ENCODE results near the gene PHPT1.

Gene PHPT1

DNA sequence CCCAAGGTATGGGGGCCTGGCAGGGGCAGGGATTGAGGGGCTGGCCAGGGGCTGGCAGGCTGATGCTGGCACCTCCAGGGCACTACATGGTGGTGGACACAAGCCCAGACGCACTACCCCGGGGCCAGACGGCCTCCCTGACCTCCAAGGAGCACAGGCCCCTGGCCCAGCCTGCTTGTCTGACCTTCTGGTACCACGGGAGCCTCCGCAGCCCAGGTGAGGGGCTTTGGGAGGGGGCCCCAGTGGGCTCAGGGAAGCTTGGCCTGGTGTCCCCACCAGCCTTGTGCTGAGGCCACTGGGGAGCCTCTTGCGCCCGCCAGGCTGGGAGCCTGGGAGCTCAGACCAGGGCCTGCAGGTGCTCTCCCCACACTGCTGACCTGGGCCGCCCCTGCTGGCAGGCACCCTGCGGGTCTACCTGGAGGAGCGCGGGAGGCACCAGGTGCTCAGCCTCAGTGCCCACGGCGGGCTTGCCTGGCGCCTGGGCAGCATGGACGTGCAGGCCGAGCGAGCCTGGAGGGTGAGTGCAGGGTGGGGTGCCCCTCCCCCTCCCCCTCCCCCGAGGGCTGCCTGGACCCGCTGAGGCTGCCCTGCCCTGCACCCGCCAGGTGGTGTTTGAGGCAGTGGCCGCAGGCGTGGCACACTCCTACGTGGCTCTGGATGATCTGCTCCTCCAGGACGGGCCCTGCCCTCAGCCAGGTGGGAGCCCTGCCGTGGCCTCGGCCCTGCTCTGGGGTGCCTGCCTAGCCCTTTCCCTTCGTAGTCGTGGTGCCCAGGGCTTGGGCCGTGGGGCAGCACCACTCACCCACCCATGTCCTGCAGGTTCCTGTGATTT lies 8.6 kb downstream of the PHPT1 start:
- peaks cover 7% of the 10 kb centered on the region for H3K36me3 ChIP-seq (ENCODE audit: control insufficient read depth, insufficient read depth, low read length)

DNA sequence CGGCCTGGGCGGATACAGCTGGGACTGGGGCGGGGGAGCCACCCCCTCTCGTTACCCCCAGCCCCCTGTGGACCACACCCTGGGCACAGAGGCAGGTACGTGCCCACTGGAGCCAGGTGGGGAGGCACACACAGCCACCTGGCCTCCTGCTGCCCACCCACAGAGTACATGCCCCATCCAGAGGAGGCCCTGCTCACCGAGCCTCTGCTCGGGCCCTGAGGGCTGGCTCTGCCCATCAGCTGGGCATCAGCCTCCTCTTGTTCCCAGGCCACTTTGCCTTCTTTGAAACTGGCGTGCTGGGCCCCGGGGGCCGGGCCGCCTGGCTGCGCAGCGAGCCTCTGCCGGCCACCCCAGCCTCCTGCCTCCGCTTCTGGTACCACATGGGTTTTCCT lies 9.2 kb downstream of the PHPT1 start:
- peak overlapping the region; percentile 62 for H3K9ac ChIP-seq (ENCODE audit: low read length)
- no peaks in the 10 kb centered on the region for H3K27me3 ChIP-seq (ENCODE audit: control insufficient read depth, insufficient read depth, low read length)
- peaks cover 11% of the 10 kb centered on the region for H3K36me3 ChIP-seq (ENCODE audit: control insufficient read depth, insufficient read depth, low read length)
- H3K9me3 ChIP-seq (ENCODE audit: control insufficient read depth, low read length): no peaks in the 10 kb centered on the region
- H3K4me3 ChIP-seq (ENCODE audit: low read length): no peak overlapping the region
- peaks cover 71% of the 10 kb centered on the region for H3K4me1 ChIP-seq (ENCODE audit: control insufficient read depth, insufficient read depth, low read length)

More for the DNA sequence above, 8.6 kb downstream of the PHPT1 start:
- Histone ChIP-seq H3K4me3 (ENCODE audit: low read length) (no peak overlapping the region), H3K4me1 (ENCODE audit: control insufficient read depth, insufficient read depth, low read length) (peaks cover 71% of the 10 kb centered on the region), H3K9me3 (ENCODE audit: control insufficient read depth, low read length) (no peaks in the 10 kb centered on the region), H3K27me3 (ENCODE audit: control insufficient read depth, insufficient read depth, low read length) (no peaks in the 10 kb centered on the region), H3K9ac (ENCODE audit: low read length) (peak overlapping the region; percentile 62)

DNA sequence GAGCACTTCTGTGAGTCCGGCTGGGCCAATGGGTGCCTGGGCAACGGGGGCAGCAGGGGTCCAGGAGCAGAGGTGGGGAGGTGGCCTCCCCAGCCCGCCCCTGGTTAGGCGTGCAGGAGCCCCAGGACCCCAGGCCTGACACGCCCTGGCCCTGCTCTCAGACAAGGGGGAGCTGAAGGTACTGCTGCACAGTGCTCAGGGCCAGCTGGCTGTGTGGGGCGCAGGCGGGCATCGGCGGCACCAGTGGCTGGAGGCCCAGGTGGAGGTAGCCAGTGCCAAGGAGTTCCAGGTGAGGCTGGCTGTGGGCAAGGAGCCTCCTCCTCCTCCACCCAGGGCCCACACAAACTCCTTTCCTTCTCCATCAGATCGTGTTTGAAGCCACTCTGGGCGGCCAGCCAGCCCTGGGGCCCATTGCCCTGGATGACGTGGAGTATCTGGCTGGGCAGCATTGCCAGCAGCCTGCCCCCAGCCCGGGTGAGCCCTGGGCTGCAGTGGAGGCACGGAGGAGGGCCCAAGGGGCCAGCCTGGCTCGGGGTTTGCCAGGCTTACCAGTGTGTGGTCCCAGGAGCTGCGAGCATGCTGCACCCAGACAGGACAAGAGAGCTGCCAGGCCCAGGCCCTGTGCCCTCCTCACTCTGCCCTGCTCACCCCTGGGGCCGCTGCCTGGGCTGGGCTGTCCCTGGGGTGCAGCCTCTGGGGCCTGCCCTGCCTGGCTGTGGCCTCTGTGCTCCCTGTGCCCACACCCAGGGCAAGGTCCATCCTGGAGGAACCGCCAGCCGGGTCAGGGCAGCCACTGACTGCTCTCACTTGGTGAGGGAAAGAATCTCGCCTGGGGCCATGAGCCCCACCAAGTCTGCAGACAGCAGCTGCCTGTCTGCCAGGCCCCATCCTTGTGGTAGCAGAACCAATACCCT lies 9.9 kb downstream of the PHPT1 start:
- H3K4me3 ChIP-seq (ENCODE audit: low read length): no peak overlapping the region
- peak overlapping the region; percentile 62 for H3K9ac ChIP-seq (ENCODE audit: low read length)
- H3K9me3 ChIP-seq (ENCODE audit: control insufficient read depth, low read length): no peaks in the 10 kb centered on the region
- H3K4me1 ChIP-seq (ENCODE audit: control insufficient read depth, insufficient read depth, low read length): peaks cover 67% of the 10 kb centered on the region
- peaks cover 11% of the 10 kb centered on the region for H3K36me3 ChIP-seq (ENCODE audit: control insufficient read depth, insufficient read depth, low read length)
- no peaks in the 10 kb centered on the region for H3K27me3 ChIP-seq (ENCODE audit: control insufficient read depth, insufficient read depth, low read length)

DNA sequence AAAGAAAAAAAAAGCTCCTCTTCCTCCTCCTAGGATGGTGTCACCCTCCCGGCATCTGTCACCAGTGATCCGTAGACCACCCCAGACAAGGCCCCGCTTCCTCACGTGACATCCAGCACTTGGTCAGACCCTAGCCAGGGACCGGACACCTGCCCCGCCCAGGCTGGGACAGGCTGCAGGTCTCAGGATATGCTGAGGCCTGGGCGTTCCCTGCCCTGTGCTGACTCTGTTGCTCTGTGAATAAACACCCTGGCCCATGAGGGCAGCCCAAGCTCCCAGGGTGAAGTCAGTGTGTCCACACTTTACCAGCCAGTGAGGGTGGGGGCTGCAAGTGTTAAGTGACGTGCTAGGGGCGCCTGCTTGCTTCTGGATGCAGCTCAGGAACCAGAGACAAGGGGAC lies 11.3 kb downstream of the PHPT1 start:
- no peaks in the 10 kb centered on the region for H3K27me3 ChIP-seq (ENCODE audit: control insufficient read depth, insufficient read depth, low read length)
- no peaks in the 10 kb centered on the region for H3K9me3 ChIP-seq (ENCODE audit: control insufficient read depth, low read length)
- H3K4me3 ChIP-seq (ENCODE audit: low read length): no peak overlapping the region
- H3K9ac ChIP-seq (ENCODE audit: low read length): peak overlapping the region; percentile 24
- H3K36me3 ChIP-seq (ENCODE audit: control insufficient read depth, insufficient read depth, low read length): peaks cover 11% of the 10 kb centered on the region
- peaks cover 66% of the 10 kb centered on the region for H3K4me1 ChIP-seq (ENCODE audit: control insufficient read depth, insufficient read depth, low read length)

DNA sequence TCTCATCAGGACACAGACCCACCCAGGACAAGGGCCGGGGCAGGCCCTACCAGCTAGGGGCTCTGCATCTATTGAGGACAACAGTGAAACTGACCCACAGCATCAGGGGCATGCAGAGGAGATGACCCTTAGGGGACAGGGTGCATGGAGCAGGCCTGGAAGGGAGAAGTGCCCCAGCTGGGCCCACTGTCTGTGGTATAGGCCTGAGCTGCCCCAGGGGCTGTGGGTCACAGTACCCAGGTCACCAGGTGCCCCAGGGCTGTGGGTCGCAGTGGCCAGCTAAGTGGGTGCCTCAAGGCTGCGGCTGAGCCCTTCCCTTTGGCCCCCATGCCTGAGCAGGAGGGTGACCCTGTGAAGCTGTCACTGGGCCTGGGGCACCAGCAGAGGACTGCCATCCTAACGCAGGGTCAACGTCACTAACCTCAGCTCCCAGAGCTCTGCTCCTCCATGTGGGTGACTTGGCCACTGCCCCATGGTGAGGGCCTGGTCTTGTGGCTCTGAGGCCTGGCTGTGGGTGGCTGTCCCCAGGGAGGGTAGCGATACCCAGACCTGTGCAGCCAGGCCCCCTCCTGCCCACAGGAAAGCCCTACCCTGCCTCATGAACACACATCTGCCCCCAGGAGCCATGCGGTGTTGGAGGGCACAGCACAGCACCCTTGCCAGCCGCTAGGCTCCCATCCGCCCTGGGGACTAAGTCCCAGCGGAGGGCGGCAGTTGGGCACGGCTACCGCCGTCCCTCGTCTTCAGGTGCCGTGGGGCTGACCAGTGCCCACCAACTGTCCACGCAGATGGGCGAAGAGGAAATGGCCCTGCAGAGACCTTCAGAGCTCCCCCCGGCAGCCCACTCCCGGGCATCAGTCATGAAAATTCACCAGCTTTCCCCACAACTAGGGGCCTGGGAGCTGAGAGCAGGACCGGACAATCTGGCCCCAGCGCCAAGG lies 12.0 kb downstream of the PHPT1 start:
- no peaks in the 10 kb centered on the region for H3K9me3 ChIP-seq (ENCODE audit: control insufficient read depth, low read length)
- H3K4me3 ChIP-seq (ENCODE audit: low read length): no peak overlapping the region
- peaks cover 11% of the 10 kb centered on the region for H3K36me3 ChIP-seq (ENCODE audit: control insufficient read depth, insufficient read depth, low read length)
- H3K27me3 ChIP-seq (ENCODE audit: control insufficient read depth, insufficient read depth, low read length): no peaks in the 10 kb centered on the region
- H3K9ac ChIP-seq (ENCODE audit: low read length): peak overlapping the region; percentile 24
- peaks cover 67% of the 10 kb centered on the region for H3K4me1 ChIP-seq (ENCODE audit: control insufficient read depth, insufficient read depth, low read length)

DNA sequence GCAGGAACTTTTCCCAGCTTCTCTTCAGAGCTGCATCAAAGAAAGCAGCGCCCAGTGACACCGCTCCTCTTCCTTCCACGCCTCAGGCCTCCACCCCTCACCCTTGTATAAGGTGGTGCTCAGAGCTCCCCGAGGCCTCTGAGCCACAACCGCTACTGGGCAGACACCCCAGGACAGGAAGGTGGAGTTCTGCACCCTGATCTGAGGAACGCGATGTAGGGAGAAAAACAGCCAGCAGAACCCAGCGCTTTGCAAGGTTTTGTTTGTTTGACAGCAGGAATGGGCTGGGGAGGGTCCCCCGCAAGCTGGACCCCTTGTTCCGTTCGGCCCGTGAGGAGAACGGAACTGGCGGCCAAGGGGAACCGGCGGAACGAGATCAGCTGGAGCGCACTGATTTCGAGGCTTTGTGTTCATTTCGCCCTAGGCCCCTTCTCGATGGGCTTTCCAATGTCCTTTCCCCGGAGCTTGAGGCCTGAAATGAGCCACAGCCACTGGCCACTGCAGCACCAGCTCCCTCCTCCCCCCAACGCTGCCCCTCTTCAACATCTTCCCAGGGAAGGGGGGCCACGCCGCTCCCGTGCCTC lies 12.8 kb downstream of the PHPT1 start:
- Histone ChIP-seq H3K9ac (ENCODE audit: low read length) (no peak overlapping the region), H3K9me3 (ENCODE audit: control insufficient read depth, low read length) (no peaks in the 10 kb centered on the region), H3K27me3 (ENCODE audit: control insufficient read depth, insufficient read depth, low read length) (no peaks in the 10 kb centered on the region), H3K4me3 (ENCODE audit: low read length) (no peak overlapping the region), H3K4me1 (ENCODE audit: control insufficient read depth, insufficient read depth, low read length) (peaks cover 61% of the 10 kb centered on the region), H3K36me3 (ENCODE audit: control insufficient read depth, insufficient read depth, low read length) (peaks cover 11% of the 10 kb centered on the region)

DNA sequence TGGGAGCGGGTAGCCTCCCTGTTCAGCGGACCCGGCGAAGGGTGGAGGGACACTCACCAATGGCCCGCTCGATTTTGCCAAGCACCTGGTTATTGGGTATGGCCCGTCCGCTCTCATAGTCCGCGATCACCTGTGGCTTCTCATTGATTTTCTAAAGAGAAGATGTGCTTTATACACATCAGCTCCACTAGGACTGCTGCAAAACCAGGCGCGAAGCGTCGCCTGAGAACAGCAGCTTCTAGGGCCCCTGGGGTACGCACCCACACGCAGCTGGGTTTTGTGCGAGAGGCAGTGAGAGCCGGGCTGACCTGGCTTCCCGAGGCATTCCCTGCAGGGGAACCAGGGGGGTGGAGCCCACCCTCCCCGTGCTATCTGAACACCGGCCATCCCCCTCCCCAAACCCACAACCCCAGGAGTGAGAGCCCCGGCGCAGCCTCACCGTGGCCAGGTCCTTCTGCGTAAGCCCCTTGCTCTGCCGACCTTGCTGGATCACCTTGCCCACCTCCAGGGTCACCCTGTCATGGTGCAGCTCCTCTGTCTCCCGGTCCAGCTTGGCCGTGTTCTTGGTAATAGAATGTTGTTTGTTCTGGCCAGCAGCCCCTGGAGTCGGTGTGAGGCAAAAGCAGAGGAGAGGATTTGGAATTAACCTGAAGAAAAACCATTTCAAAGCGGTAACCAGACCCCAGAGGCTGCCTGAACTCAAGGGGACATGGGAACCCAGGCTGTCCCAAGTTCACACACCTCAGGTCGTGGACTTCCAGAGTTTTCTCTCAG lies 13.8 kb downstream of the PHPT1 start:
- Histone ChIP-seq H3K36me3 (ENCODE audit: control insufficient read depth, insufficient read depth, low read length) (peaks cover 11% of the 10 kb centered on the region), H3K4me3 (ENCODE audit: low read length) (no peak overlapping the region), H3K27me3 (ENCODE audit: control insufficient read depth, insufficient read depth, low read length) (no peaks in the 10 kb centered on the region), H3K9ac (ENCODE audit: low read length) (no peak overlapping the region), H3K9me3 (ENCODE audit: control insufficient read depth, low read length) (no peaks in the 10 kb centered on the region), H3K4me1 (ENCODE audit: control insufficient read depth, insufficient read depth, low read length) (peaks cover 50% of the 10 kb centered on the region)

DNA sequence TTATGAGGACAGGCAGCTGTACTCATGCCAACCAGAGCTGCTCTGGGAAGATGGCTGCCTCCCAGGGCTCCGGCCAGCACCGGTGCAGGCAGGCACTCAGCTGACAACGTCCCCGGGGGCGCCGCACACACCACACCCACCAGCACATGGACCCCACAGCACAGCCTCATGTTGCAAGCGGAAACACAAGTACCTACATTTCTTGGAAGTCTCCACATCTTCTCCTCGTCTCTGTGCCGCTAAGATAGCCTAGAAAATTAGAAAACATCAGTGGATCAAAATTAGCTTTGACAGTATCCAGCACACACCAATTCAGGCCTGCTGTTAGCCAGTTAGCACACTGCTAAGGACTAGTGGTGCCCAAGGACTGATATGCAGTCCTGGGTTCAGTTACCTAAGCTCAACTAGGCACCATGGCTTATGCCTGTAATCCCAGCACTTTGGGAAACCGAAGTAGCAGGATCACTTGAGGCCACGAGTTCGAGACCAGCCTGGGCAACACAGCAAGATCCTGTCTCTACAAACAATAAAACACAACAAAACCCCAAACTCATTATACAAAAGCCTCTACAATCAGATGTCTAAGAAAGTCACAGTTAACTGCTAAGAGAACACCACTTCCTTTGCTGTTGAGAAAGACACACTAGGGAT lies 14.5 kb downstream of the PHPT1 start:
- Histone ChIP-seq H3K9ac (ENCODE audit: low read length) (no peak overlapping the region), H3K36me3 (ENCODE audit: control insufficient read depth, insufficient read depth, low read length) (peaks cover 11% of the 10 kb centered on the region), H3K4me1 (ENCODE audit: control insufficient read depth, insufficient read depth, low read length) (peaks cover 43% of the 10 kb centered on the region)

DNA sequence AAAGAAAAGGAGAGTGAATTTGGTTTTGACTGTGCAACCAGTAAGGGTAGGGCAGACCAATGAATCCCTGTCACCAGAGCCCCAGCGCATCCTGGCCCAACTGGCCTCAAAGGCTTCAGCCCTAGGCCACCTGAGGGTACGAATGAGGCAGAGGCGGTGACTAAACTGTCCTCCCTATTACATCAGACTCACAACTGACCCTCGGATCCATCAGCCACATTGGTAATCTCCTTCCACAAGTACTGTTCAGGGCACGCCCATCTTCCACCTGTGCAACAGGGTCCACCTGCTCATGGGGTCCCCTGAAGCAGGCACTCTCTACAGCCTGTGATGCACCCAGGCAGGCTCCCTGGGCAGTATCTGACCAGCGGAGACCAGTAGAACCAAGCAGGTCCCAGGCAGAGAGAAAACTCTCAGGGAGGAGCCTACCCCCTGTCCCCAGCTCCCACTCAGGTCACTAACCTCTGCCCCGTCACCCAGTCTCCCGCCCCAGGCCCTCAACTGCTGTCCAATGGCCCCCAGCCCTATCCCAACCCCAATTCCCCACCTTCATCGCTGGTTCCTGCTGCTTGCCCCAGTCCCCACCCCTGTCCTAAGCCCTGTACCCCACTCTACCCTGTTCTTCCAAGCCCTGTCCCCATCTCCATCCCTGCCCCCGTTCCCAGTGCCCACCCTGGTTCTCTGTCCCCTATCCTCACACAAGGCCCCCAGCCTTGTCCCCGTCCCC lies 16.0 kb downstream of the PHPT1 start:
- peak overlapping the region; percentile 90 for H3K9ac ChIP-seq (ENCODE audit: low read length)
- no peaks in the 10 kb centered on the region for H3K9me3 ChIP-seq (ENCODE audit: control insufficient read depth, low read length)
- no peaks in the 10 kb centered on the region for H3K27me3 ChIP-seq (ENCODE audit: control insufficient read depth, insufficient read depth, low read length)
- peaks cover 11% of the 10 kb centered on the region for H3K36me3 ChIP-seq (ENCODE audit: control insufficient read depth, insufficient read depth, low read length)
- H3K4me1 ChIP-seq (ENCODE audit: control insufficient read depth, insufficient read depth, low read length): peaks cover 28% of the 10 kb centered on the region
- peak overlapping the region; percentile 51 for H3K4me3 ChIP-seq (ENCODE audit: low read length)

More for the DNA sequence above, 14.5 kb downstream of the PHPT1 start:
- Histone ChIP-seq H3K4me3 (ENCODE audit: low read length) (no peak overlapping the region), H3K9me3 (ENCODE audit: control insufficient read depth, low read length) (no peaks in the 10 kb centered on the region), H3K27me3 (ENCODE audit: control insufficient read depth, insufficient read depth, low read length) (no peaks in the 10 kb centered on the region)

DNA sequence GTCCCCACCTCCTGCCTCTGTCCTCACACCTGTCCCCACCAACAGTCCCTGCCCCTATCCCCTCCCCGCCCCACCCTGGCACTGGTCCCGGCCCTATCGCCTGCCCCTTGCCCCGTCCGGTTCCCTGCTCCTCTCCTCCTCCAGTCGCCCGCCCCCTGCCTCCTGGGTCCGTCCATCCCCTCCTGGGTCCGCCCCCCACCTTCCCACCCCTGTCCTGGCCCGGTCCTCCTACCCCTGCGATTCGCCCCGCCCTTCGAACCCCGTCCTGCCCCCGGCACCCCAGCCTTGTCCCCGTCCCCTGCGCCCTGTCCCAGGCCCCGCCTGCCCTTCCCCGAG lies 16.5 kb downstream of the PHPT1 start:
- no peak overlapping the region for H3K4me3 ChIP-seq (ENCODE audit: low read length)
- H3K36me3 ChIP-seq (ENCODE audit: control insufficient read depth, insufficient read depth, low read length): peaks cover 11% of the 10 kb centered on the region
- H3K9ac ChIP-seq (ENCODE audit: low read length): peak overlapping the region; percentile 90
- peaks cover 23% of the 10 kb centered on the region for H3K4me1 ChIP-seq (ENCODE audit: control insufficient read depth, insufficient read depth, low read length)
- H3K9me3 ChIP-seq (ENCODE audit: control insufficient read depth, low read length): no peaks in the 10 kb centered on the region
- H3K27me3 ChIP-seq (ENCODE audit: control insufficient read depth, insufficient read depth, low read length): no peaks in the 10 kb centered on the region
